Adrenal gland (tissue), 5 donors: ENCODE results near the gene COMP.

Experiments
- CTCF ChIP-seq, 6 experiments: fragments of 450-650 bp in 4 of 6; fragments of 200-600 bp in 2 of 6; sonication (generic) in 1 of 6; IDR thresholded peaks; 1 replicate in 5 of 6; 2 replicates in 1 of 6; pipeline versions ENCODE4 v1.5.1 to v1.8.0; 2016 to 2021; ENCODE audit warnings: antibody characterized with exemption in 6 of 6, mild to moderate bottlenecking in 2 of 6, moderate library complexity in 1 of 6
- POLR2A ChIP-seq, 2 donors: fragments of 450-650 bp; IDR thresholded peaks; one replicate each; pipeline ENCODE4 v1.6.1; 2017; ENCODE audit warnings: antibody characterized with exemption in 2 of 2, mild to moderate bottlenecking in 2 of 2, moderate library complexity in 1 of 2
- donor health status: DM: no; HTN: no; CAD: no.

DNA sequence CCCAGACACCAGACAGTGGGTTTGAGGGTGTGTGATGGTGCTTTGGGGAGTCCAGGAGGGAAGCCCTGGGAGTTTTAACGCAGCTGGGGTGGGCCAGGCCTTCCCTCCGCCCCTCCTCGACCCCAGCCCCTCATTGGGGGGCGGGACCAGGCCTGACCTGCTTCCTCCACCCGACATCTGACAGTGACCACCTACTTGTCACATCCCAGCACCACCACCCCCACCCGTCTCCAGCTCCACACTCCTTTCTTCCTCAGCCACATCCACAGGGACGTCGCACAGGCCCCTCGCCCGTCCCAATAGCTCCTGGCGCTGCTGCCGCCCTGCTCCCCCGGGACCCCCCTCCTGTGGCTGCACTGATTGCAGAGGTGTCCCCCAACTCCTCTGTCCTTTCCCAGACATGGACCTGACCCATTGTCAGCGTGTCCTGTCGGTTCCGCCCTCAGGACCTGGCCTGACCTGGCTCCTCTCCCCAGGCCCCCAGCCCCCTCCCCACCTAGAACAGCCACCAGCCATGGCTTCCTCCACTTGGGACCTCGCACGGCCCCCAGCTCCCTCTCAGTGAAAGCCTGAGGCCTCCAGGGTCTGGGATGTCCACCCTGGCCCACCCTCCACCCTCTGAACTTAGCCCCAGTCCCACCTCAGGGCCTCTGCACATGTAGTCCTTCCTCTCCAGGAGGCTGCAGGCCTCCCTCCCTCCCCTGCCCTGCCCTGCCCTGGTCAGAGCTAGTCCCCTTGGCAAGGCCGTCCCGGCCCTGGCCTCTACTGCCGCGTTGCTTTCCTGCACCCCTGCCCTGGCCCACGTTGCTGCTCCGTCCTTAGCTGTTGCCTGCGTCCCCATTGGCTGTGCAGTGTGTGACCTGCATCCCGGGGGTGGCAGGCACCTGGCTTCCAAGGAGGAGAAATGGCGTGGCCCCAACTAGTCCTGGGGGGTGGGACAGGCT, 30.4 kb downstream of the COMP start:
- no peak for TF ChIP-seq CTCF (IDR thresholded peaks at IDR 0.05)
- no peak for TF ChIP-seq POLR2A (IDR thresholded peaks at IDR 0.05)
